K562 (cell line): Measurements from ENCODE around the gene AHCYL1. TPM values are rescaled to one million over a fixed set of nuclear protein-coding genes. Genes with fewer than 3 reads are reported as not detected.

ENCODE experiments used
- ARHGAP35 ChIP-seq: fragments of 450-650 bp; IDR thresholded peaks from 2 replicates; pipeline ENCODE4 v1.6.1; 2018; ENCODE audit not compliant: partially characterized antibody
- CHD1 ChIP-seq: fragments of 200-600 bp; sonication (generic); IDR thresholded peaks from one replicate; pipeline ENCODE4 v1.6.1; 2012; ENCODE audit warnings: mild to moderate bottlenecking, moderate library complexity, low read length, inconsistent platforms
- CREM ChIP-seq: IDR thresholded peaks from 2 replicates; pipeline ENCODE4 v1.6.1; 2014; ENCODE audit warnings: antibody characterized with exemption, low read depth
- E2F1 ChIP-seq: sonication (generic); formaldehyde crosslinking; IDR thresholded peaks from 2 replicates; pipeline ENCODE4 v1.8.1; 2023; ENCODE audit warnings: mild to moderate bottlenecking, missing genetic modification reagents, moderate library complexity
- GTF2F1 ChIP-seq: IDR thresholded peaks from 2 replicates; pipeline ENCODE4 v1.6.1; 2011; ENCODE audit warnings: low read depth, low read length, improper control_type of control experiment
- HDAC2 ChIP-seq: fragments of 450-650 bp; IDR thresholded peaks from 2 replicates; pipeline ENCODE4 v1.6.1; 2016; ENCODE audit warnings: mild to moderate bottlenecking
- IFI16 ChIP-seq: fragments of 250-450 bp; sonication (Bioruptor Pico); IDR thresholded peaks from 2 replicates; pipeline ENCODE4 v2.1.2; 2022; ENCODE audit warnings: mild to moderate bottlenecking, inconsistent platforms
- KAT2B ChIP-seq: IDR thresholded peaks from one replicate; pipeline ENCODE4 v1.6.1; 2012; ENCODE audit warnings: low read depth, mild to moderate bottlenecking, control low read depth, inconsistent platforms, low read length, moderate library complexity
- MTA3 ChIP-seq: fragments of 450-650 bp; formaldehyde crosslinking; IDR thresholded peaks from 2 replicates; pipeline ENCODE4 v1.6.1; 2017; ENCODE audit warnings: mild to moderate bottlenecking, borderline replicate concordance
- PHB ChIP-seq: fragments of 250-450 bp; sonication (Bioruptor Pico); IDR thresholded peaks from 2 replicates; pipeline ENCODE4 v1.5.0; 2021
- PHB2 ChIP-seq: fragments of 450-650 bp; IDR thresholded peaks from 2 replicates; pipeline ENCODE4 v1.6.1; 2017; ENCODE audit warnings: low read depth
- PKNOX1 ChIP-seq: fragments of 450-650 bp; IDR thresholded peaks from 2 replicates; pipeline ENCODE4 v1.6.1; 2016
- RAD21 ChIP-seq, 2 experiments: fragments of 250-450 bp in 1 of 2; fragments of 450-650 bp in 1 of 2; sonication (Bioruptor Pico) in 1 of 2; formaldehyde crosslinking in 1 of 2; IDR thresholded peaks in 1 of 2; conservative IDR thresholded peaks in 1 of 2; 2 replicates each; pipeline versions ENCODE4 v1.4.0 to v1.8.0; 2020 to 2022; ENCODE audit warnings: mild to moderate bottlenecking in 2 of 2, moderate library complexity in 1 of 2
- SAP30 ChIP-seq: fragments of 200-600 bp; sonication (generic); IDR thresholded peaks from 2 replicates; pipeline ENCODE4 v1.6.1; 2012; ENCODE audit warnings: borderline replicate concordance, low read depth, mild to moderate bottlenecking, moderate library complexity, low read length, control low read depth, inconsistent platforms; ENCODE audit not compliant: insufficient read depth, poor library complexity, severe bottlenecking
- SLC30A9 ChIP-seq: fragments of 250-450 bp; sonication (Bioruptor Pico); IDR thresholded peaks from 2 replicates; pipeline ENCODE4 v1.8.0; 2022; ENCODE audit warnings: mild to moderate bottlenecking, moderate library complexity
- THAP7 ChIP-seq: fragments of 250-450 bp; sonication (Bioruptor Pico); IDR thresholded peaks from 2 replicates; pipeline ENCODE4 v1.5.0; 2021
- U2AF1 ChIP-seq: fragments of 200-400 bp; formaldehyde crosslinking; optimal IDR thresholded peaks from 2 replicates; pipeline ENCODE3; 2017; ENCODE audit warnings: mild to moderate bottlenecking, low read depth, low read length, moderate library complexity
- ZBED1 ChIP-seq: IDR thresholded peaks from 2 replicates; pipeline ENCODE4 v1.6.1; 2014
- ZC3H8 ChIP-seq: fragments of 450-650 bp; IDR thresholded peaks from 2 replicates; pipeline ENCODE4 v1.6.1; 2017
- ZFPM2 ChIP-seq: fragments of 250-450 bp; sonication (Bioruptor Pico); IDR thresholded peaks from 2 replicates; pipeline ENCODE4 v1.5.1; 2022; ENCODE audit warnings: mild to moderate bottlenecking
- ZFX ChIP-seq: sonication (generic); formaldehyde crosslinking; IDR thresholded peaks from 2 replicates; pipeline ENCODE4 v1.8.0; 2022; ENCODE audit warnings: mild to moderate bottlenecking, missing genetic modification reagents, moderate library complexity
- ZNF280A ChIP-seq: fragments of 450-650 bp; IDR thresholded peaks from 2 replicates; pipeline ENCODE4 v1.6.1; 2018; ENCODE audit warnings: mild to moderate bottlenecking, low read depth; ENCODE audit not compliant: partially characterized antibody
- ZNF347 ChIP-seq: fragments of 450-650 bp; formaldehyde crosslinking; IDR thresholded peaks from 2 replicates; pipeline ENCODE4 v1.4.0; 2020; ENCODE audit warnings: low read depth, mild to moderate bottlenecking, moderate library complexity
- ZNF586 ChIP-seq: fragments of 450-650 bp; formaldehyde crosslinking; conservative IDR thresholded peaks from 2 replicates; pipeline ENCODE4 v1.4.0; 2020; ENCODE audit warnings: mild to moderate bottlenecking, moderate library complexity
- ZNF695 ChIP-seq: fragments of 450-650 bp; formaldehyde crosslinking; IDR thresholded peaks from 2 replicates; pipeline ENCODE4 v1.4.0; 2020; ENCODE audit warnings: mild to moderate bottlenecking, moderate library complexity
- ZSCAN32 ChIP-seq: fragments of 450-650 bp; formaldehyde crosslinking; IDR thresholded peaks from 2 replicates; pipeline ENCODE4 v1.4.0; 2020; ENCODE audit warnings: mild to moderate bottlenecking, moderate library complexity
- polyA plus RNA-seq, 8 experiments: library from polyadenylated mRNA; depleted of rRNA in 4 of 8; stranded (reverse) in 5 of 8; unstranded in 3 of 8; fragments of >200 nt; fragmentation: Nextera tagmentation in 2 of 8; fragmentation: Illumina TruSeq in 1 of 8; extraction: Ambion mirVana in 2 of 8; extraction: Trizol in 1 of 8; gene quantifications; 2 replicates each; pipeline versions ENCODE4 v1.2.1 to v1.2.3, GENCODE V29; 2011 to 2014; ENCODE audit warnings: inconsistent platforms in 1 of 8, missing spikeins in 1 of 8
- total RNA-seq, 7 experiments: library from RNA; depleted of rRNA in 6 of 7; stranded (reverse); fragments of >200 nt in 6 of 7; fragmentation: Illumina TruSeq in 2 of 7; extraction: Trizol in 2 of 7; gene quantifications; 2 replicates each; pipeline versions ENCODE4 v1.2.1 to v1.2.3, GENCODE V29; 2011 to 2021; ENCODE audit warnings: low replicate concordance in 1 of 7

The AHCYL1 gene
- total and polyA plus RNA-seq, 9 of the 15 experiments (the other 6 are each of a cell fraction or from before 2014, with no cell fraction given), result 27.3 to 118 (median 44.5) TPM

- TF ChIP-seq ZNF280A (no peak), ZFX (CRISPR knock-in tag) (peak; percentile 82), E2F1 (CRISPR knock-in tag) (peak; percentile 24; the same call in 1 of the 2 replicates), CHD1 (no peak), SAP30 (no peak), ZBED1 (no peak), ZC3H8 (no peak), KAT2B (no peak), PHB2 (no peak), ARHGAP35 (no peak), MTA3 (peak; percentile 72; the same call in 1 of the 2 replicates), RAD21 (CRISPR knock-in tag; conservative IDR thresholded peaks at IDR 0.05 in 1 of 2, IDR thresholded peaks at IDR 0.05 in 1 of 2) (peak in 1 of 2 experiments; percentile 29; a peak in 1 of 4 replicates), ZNF586 (no peak), GTF2F1 (no peak), THAP7 (no peak), ZNF695 (CRISPR knock-in tag) (no peak), ZFPM2 (CRISPR knock-in tag) (no peak), HDAC2 (no peak; the same call in none of the 2 replicates), IFI16 (no peak), PKNOX1 (peak; percentile 34; the same call in 1 of the 2 replicates), CREM (peak; percentile 29; the same call in 1 of the 2 replicates), PHB (no peak), ZSCAN32 (CRISPR knock-in tag) (no peak), U2AF1 (no peak), ZNF347 (CRISPR knock-in tag) (no peak), SLC30A9 (no peak)
Observed at GRCh38 chr1:110003747-110004428, 19.3 kb downstream of the AHCYL1 start (continued).
